Activated naive CD4-positive, alpha-beta T cell treated with Interleukin-2 at 50 U/mL for 16 hours (primary cell): ENCODE data around the gene HIRA.
"Not testable (repeated sequence)": the region's sequence is repeated elsewhere in the genome, so short reads cannot be mapped to it uniquely, and the experiment has no call there.

Source experiments
- DNase-seq: peaks from one replicate; pipeline ENCODE4 v3.0.0-alpha.2; 2020

The HIRA gene

DNA sequence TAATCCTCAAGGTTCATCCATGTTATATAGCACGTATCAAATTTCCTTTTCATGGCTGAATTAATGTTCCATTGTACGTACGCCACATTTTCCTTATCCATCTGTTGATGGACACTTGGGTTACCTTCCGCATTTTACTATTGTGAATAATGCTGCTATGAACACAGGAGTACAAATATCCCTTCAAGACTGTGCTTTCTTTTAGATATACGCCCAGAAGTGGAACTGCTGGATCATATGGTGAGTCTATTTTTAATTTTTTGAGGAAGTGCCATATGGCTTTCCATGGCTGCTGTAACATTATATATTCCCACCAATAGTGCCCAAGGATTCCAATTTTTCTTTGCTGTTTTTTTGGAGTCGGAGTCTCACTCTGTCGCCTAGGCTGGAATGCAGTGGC is 6.8 kb upstream of the HIRA start:
- no peak for DNase-seq

DNA sequence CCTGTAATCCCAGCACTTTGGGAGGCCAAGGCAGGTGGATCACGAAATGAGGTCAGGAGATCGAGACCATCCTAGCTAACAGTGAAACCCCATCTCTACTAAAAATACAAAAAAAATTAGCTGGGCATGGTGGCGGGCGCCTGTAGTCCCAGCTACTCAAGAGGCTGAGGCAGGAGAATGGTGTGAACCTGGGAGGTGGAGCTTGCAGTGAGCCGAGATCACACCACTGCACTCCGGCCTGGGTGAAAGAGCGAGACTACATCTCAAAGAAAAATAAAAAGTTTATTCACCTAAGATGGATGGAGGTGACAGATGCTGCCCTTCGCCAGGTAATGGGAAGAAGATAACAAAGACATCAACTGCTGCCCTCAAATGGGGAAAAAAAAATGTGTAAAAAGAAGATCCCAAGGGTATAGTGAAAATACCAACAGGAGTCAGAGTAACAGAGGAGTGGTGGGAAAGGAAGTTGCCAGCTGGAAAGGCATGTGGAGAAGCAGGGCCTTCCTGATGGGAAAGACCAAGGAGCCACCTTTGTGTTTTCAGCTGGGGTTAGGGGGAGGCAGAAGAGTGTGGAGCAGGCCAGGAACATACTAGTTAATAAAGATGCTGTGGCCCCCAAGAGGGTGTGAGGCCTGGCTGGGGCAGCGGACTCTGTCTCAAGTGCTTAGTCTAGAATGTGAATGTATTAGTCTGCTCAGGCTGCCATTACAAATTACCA is 5.1 kb upstream of the HIRA start:
- DNase-seq, result not testable (repeated sequence)

DNA sequence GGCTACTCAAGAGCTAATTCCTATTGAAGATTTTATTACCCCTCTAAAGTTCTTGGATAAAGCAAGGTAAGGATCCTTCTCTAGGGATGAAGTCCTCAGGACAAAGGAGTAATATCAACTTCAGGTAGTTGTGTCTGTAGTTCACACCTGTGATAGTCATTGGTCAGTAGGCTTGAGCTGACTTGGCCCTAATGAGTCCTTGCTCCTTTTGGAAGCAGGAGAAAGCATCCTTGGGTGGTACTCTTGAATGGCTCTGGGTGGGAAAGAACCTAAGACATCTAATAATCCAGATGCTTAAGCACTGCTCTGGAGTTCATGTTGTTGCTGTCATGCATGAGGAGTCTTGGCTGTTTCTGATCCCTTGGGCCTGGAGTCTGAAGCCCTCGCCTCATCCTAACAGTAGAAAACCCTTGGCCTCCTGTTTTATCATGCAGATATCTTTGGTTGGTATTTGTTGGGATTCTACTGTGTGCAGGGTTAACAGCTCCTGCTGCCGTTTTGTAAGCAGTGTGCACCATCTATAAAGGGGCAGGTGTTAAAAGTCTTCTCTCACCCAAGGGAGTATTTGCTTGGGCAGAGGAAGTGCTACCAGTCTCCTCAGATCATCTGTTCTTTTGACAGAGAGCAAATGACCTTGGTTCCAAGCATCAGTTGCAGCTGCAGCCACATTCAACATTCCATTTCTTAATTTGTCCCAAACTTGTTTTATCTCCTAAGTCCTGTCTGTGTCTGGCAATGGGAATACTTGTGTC is 3.5 kb upstream of the HIRA start:
- DNase-seq, result no peak

DNA sequence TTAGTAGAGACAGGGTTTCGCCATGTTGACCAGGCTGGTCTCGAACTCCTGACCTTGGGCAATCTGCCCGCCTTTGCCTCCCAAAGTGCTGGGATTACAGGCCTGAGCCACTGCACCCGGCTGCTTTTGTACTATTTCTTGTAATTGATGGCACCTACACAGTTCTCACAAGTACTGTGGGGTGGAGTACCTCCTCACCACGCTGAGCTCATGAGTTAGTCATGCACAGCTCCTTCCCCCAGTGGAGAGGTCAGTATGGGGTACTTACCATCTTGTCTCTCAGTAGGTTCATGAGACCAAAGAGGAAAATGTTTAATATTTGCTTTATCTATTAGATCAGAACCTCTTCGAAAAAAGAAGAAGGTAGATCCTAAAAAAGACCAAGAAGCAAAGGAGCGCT is 2.9 kb upstream of the HIRA start:
- DNase-seq, result no peak

DNA sequence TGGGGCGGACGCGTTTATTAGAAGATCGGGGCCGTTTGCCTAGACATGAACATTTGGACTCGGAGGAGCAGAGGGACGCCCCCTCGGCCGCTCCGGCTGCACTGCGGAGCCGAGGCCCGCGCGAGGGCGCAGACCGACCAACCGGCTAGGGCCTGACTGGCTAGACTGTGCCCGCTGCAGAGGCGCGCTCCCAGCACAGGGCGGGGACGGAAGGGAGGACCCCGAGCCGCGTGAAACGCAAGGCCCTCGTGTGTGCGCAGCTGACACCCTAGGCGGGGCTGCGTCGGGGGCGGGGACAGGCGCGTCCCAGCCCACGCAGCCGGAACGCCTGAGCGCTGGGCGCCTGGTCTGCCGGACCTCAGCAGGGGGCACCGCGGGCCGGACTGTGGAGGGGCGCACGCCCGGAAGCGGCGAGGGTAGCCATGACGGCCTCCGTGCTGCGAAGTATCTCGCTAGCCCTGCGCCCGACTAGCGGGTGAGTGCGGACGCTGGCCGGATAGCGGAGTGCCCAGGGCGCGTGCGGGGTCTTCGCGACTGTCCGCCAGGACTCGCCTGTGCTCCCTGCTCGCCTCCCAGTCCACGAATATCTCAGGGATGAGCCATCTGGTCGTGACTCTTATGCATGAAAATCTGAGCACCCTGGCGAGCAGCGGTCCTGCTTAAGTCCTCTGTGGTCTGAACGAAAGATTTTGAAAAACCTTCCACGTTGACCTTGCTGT is 759 bp upstream of the HIRA start, which contains the start of gene MRPL40:
Gene MRPL40 (plus strand): TSS at position 413 of the 719 bp plus-strand sequence. CDS start 10 bp downstream, at position 423.
- peak; percentile 91 for DNase-seq

DNA sequence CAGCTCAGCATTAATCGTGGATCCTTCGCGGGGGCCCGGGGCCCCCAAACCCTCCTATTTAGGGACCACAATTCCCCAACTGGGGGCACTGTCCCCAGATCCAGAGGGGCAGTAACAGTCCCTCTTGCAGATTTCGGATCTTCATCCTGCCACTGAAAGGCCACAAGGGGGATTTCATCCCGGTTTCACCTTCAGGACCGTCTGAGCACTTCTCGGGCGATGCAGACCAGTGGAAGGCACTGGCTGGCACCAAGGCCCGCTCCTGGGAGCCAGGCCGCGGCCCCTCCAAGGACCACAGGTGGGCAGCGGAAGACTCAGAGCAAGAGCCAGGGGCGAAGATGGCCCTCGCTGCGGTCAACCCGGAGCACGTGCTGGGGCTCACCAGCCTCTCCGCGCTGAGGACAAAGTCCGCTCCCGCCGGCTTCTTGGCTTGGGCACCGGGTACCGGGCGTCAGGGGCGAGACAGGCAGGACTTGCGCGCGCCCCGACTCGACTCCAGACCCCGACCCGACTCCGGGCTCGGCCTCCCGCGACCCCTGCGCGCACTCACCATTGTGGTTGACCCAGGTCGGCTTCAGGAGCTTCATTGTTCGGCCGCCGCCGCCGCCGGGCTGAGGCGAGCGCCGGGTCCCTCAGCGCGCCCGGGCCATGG is 517 bp downstream of the HIRA start:
- DNase-seq, result peak; percentile 22

DNA sequence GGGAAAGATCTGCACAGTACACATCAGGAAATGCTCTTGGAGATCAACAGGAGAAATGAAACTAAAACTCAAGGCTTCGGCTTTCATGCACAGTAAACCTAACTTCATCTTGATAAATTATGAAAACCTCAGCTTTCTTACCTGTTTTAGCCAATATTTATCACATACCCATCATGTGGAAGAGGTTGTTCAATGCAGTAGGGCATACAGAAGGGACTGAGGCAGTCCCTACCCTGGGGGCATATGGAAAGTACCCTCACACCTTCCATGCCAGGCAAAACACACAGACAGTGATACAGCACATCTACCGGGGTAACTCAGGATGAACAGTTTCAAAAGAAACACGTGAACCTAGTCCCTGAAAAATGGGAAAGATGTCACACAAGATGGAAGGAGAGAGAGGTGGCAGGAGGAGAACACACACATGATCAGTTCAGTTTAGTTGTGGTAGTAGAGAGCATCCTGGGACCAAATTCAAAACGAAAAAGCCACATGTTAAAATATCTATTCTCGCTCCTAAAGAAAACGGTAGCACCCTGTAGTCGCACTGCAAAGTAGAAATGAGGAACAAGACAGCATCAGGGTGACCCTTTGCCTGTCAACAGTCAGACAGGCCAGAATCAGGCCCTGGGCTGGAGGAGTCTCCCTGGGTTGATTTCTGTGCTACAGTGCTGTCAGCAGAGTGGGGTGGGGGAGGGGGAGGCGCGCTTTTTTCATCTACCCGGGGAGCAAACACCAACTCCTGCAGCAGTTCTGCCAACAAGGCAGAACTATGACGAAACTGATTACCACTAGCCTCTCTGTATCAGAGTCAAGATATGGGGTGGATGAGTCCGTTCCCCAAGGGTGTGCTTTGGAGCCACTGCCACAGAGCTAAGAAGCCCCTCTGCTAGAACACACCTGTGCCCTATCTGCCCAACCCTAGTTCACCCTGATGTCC is 1.3 kb downstream of the HIRA start:
- peak; percentile 37 for DNase-seq

DNA sequence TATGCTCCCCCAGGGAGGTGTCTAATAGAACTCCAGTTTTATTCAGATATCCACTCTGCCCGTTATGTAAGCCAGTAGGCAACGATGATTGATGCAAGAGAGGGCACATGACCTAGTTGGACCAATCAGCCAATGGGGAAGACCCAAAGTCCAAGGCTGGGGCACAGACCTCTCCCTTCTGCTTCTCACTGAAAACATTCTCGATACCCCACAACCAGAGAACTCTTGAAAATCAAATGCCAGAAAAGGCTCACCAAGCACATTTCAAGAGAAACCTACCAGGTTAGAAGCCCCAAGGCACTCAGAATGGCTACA is 7.4 kb downstream of the HIRA start:
- DNase-seq, result no peak

DNA sequence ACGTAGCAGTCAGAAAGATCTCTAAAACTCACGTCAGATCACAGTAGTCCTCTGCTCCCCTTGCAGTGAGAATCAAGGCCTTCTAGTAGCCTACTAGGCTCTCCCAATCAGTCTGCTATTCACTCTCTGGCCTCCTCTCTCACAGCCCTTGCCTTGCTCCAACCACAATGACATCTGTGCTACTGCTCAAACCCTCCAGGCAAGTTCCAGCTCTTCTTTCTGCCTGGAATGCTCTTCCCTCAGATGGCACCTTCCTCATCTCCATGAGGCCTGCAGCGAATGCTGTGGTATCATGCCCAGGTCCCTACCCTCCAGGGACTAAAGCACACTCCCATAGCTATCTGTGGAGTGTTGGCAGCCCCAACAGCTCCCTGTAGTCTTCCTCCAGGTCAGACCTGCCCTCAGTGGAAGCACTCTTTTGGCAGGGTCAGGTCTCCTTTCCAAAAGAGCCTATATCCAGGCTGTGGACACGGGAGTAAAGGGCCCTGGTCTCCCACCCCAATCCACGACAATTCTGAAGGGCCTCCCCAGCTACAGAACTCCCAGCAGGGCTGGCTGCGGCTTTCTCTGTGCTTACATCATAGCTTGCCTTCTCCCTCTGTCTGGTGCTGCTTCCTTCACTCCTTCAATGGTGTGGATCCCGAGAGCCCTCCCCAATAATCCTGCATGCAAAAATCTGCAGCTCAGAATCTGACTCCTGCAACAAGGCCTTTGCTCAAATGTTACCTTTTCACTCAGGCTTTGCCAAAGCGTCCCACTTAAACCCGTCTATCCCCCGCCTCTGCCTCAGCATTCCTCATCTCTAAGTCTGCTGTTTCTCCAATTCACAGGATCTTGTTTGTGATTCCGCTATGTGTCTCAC is 8.9 kb downstream of the HIRA start:
- DNase-seq, result no peak

DNA sequence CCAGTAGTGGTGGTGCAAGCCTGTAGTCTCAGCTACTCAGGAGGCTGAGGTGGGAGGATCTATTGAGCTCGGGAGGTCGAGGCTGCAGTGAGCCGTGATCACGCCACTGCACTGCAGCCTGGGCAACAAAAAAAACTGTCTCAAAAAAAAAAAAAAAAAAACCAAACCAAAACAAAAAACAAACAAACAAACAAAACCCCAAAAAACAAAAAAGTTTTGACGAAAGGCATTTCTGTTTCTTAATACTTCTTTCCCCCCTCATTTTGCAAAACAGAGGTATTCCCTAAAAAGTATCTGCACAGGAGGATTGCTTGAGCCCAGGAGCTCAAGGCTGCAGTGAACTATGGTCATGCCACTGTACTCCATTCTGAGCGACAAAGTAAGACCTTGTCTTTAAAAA is 11.2 kb downstream of the HIRA start:
- no peak for DNase-seq

DNA sequence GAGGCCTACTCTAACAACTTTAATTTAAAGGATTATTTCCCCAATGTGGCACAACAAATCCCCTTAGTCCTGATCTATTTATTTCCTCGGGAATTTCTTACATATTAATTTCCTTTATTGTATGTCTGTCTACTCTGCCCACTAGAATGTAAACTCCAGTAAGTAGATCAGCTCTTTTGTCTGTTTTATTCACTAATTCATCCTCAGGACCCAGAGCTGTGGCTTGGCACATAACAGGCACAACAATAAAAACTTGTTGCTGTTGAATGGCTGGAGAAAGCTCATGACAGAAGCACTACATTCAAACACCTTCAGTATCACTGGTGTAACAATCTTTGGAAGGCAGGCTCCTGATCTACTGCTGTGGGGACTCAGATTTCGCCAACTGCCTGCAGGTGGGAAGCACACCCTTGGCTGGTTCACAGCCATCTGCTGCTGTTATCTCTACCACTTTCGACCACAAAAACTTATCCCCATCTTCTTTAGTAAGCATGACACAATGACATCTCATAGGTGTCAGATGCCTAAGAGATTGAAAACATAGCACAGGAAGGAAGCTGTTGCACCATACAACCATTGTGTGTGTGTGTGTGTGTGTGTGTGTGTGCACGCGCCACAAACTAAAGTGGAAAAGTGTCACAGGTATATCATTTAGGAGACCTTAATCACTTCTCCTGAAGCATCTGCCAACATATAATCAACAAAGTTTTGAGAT is 11.9 kb downstream of the HIRA start:
- DNase-seq, result peak; percentile 36

DNA sequence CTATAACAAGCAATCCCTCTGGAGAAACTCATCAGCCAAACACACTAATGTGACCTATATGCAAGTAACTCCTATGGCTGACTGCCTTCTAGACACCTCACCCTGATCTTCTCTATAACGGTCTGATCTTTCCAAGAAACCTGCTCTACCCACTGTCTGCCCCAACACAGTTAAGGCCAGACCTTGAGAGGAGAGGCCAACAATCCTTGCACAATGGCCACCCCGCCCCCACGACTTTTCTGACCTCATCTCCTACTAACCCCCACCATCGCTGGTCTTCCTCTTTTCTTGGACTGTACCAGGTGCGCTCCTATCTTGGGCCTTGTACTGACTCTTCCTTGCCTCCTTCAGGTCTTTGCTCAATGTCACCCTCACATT is 12.5 kb downstream of the HIRA start:
- no peak for DNase-seq

DNA sequence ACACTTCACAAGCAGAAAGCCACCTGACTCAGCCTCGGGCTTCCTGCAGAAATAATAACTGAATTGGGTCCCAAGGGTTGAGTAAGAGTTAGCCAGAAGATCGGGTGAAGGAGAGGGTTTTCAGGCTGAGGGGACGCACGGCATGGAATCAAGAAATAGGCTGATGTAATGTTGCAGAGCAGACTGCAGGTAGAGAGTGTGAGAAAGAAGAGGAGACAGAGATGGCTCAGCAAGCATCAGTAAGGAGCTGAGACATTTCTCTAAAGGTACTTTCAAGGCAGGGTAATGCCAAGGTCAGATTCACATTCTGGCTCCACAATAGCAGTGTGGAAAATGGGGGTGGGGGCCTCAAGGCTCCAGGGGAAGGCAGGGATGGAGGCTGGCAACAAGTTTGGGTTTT is 18.6 kb downstream of the HIRA start:
- no peak for DNase-seq

DNA sequence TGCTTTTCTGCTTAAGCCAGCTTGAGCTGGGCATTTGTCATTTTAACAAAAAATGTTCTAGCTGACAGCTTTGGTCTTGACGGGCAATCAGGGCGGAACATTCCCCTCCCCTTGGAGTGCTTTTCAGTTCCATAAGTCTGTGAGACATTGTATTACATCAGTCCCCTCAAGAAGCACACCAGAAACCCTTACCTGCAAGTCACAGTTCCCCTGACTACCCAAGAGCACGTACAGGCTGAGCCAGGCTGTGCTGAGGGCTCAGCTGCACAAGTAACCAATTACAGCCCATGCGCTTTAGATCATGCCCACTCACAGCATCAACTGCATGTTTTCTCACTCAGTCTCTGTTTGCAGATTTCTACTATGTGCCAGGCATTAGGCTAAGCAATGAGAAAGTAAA is 19.1 kb downstream of the HIRA start:
- no peak for DNase-seq

DNA sequence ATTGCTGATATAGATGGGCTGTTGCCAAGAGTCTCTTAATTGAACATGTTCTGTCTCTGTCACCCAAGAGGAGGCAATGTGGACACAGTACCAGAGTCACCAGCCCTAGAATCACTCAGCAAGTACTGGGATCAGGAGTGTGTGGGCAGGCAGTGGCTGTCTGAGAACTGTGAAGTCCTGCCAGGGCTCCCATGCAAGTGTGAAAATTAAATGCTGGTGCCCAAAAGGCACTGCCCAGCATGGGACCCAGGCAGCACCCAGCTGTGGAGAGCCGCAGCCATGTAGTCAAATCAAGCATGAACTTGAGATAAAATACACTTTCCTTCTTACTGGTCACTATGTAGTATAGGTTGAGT is 19.9 kb downstream of the HIRA start:
- no peak for DNase-seq

DNA sequence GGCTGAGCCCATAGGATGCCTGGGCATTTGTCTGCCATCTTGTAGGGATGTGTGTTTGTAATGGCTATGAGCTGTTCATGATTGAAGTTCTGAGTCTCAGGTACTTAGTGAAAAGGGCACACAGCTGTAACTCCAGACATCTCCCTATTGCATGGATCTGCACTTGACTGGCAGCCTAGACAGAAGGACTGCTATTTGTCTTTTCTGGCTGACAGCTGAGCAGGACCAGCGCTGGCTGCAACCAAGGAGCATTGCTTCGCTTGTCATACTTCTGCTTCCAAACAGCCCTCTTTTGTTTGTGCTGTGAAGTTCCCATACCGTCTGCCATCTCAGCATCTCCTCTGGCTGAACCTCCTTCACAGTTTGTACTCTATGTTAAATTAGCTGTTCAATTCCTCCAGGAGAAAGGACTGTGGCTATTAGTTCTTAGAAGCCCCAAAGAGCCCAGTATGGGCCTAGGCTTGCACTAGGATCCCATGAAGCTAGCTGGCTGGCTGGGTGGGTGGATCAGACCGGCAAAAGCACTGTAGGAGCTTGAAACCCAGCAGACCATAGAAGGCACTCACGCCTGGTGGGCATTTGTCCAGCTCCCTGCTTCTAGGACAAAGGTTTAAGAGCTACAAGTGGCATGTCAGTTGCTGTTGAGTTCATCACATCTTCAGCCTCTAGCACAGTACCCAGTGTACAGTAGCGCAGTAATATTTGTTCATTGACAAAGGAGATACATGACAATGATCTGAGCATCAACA is 20.4 kb downstream of the HIRA start:
- no peak for DNase-seq

DNA sequence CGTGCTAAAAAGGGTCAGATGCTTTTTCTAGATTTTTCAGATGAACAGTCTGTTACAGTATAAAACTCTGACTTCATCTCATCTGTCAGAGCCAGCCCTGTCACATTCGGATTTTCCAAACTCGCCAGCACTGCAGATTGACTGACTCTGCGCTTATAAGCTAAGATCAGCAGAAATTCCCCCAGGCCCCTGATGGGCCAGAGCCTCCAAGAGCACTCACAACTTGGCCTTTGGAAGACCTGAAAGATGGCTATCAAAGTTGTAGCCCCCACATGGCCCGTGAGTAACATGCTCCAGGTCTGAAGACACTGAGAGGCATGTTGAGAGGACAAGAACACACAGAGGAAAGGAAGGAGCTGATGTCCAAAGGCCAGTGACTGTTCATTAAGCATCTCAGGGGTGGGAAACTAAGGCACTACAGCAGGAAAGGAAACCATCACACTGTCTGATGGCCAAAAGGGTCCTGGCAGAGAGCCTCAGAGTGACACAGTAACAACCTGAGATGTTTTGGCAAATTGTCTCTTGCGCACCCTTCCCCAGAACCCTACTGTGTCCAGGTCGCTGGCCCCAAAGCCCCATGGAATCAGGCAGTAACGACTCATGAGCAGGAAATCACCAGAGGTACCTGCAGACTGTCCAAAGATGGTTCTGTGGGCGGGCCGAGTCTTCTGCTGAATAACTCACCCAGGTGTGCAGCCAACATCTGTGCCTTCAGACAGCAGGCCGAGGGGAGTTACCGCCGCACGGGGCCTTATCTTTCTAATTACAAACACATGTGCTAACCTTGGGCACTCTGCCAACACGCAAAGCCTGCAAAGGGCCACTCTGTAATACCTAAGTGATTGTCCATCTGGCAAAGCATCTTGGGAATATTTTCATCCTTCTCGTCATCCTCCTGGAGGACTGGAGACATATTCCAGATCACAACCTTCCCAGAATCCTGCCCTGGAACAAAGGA is 23.6 kb downstream of the HIRA start:
- no peak for DNase-seq

DNA sequence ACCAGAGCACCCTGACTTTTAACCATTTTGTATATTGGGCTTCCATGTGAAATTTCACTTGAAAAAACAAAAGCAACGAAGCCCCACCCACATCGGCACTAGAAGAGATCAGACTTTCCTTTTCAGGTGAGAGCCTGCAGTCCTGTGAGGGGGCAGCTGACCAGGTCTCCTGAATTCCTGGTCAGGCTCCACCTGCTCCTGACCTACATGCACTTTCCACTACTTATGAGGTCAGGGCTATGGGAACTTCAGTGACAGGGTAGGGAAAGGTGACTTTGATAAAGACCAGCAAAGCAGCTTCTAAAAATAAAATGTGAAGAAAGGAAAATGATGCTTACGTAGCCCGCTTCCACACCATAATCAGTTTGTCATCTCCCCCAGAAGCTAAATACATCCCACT is 24.7 kb downstream of the HIRA start:
- DNase-seq, result no peak

DNA sequence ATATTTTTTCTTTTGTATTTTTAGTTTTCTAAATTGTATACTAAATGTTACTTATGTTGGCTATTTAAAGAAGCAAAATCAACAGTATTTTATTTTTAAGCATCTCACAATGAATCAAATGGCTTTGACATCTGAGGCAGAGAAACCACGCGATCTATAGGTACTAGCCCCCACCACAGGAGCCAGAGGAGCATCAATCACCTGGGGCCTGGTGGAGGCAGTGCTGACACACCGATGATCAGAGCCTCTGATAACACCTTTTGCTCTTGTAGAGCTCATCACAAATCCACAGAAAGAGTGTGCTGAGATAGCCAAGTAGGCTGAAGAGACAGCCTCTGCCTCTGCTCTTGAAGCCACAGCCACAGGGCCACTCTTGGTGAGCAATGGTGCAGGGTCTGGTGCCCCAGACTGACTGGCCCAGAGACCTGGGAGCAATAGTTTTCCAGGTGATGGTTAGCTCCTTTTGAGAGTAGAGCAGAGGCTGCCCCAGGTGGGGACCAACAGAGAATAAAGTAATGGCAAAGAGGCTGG is 25.2 kb downstream of the HIRA start:
- no peak for DNase-seq
